SU-DHL-6 (cell line): Measurements from ENCODE around the gene SULF2.

Source experiments
- H2AFZ ChIP-seq: fragments of 200-600 bp; sonication (generic); 2 replicates; pipeline ENCODE4 v1.6.1; 2014; ENCODE audit warnings: low read depth, mild to moderate bottlenecking, moderate library complexity, mixed read lengths, antibody characterized with exemption, low read length; ENCODE audit not compliant: severe bottlenecking
- H3F3A ChIP-seq: fragments of 200-600 bp; shearing (Covaris generic); 2 replicates; pipeline ENCODE4 v1.6.0; 2016; ENCODE audit warnings: antibody characterized with exemption, mild to moderate bottlenecking; ENCODE audit not compliant: insufficient read depth
- H3K27ac ChIP-seq: fragments of 200-600 bp; sonication (generic); 2 replicates; pipeline ENCODE4 v1.5.1; 2016; ENCODE audit warnings: low read depth, mild to moderate bottlenecking, low read length, moderate library complexity, mixed read lengths
- H3K27me3 ChIP-seq: fragments of 200-600 bp; sonication (generic), shearing (Covaris generic); 2 replicates; pipeline ENCODE4 v1.6.0; 2014; ENCODE audit warnings: mild to moderate bottlenecking, low read length
- H3K36me3 ChIP-seq: fragments of 200-600 bp; sonication (generic); 2 replicates; pipeline ENCODE4 v1.6.1; 2014; ENCODE audit warnings: mild to moderate bottlenecking, low read length, mixed read lengths
- H3K4me2 ChIP-seq: fragments of 300-600, 200-600 bp; shearing (Covaris generic), sonication (generic); 2 replicates; pipeline ENCODE4 v1.6.0; 2014; ENCODE audit warnings: low read length, low read depth, mild to moderate bottlenecking; ENCODE audit not compliant: poor library complexity, severe bottlenecking
- H3K4me3 ChIP-seq: fragments of 200-600 bp; sonication (generic); 2 replicates; pipeline ENCODE4 v1.5.1; 2014; ENCODE audit warnings: antibody characterized with exemption, low read length, mild to moderate bottlenecking, mixed read lengths; ENCODE audit not compliant: insufficient read depth, poor library complexity, severe bottlenecking
- H3K79me2 ChIP-seq: fragments of 200-600 bp; sonication (generic); 2 replicates; pipeline ENCODE4 v1.6.1; 2014; ENCODE audit warnings: mild to moderate bottlenecking, low read length, moderate library complexity; ENCODE audit not compliant: insufficient read depth
- H3K9ac ChIP-seq: fragments of 200-600 bp; sonication (generic); 2 replicates; pipeline ENCODE4 v1.7.0; 2014; ENCODE audit warnings: mild to moderate bottlenecking, low read length
- H3K9me2 ChIP-seq: fragments of 200-600 bp; sonication (generic); replicated peaks from 2 replicates; pipeline ENCODE4 v1.6.1; 2014; ENCODE audit warnings: low read length; ENCODE audit not compliant: insufficient read depth
- H3K9me3 ChIP-seq: fragments of 200-600 bp; sonication (generic); 2 replicates; pipeline ENCODE4 v1.6.1; 2014; ENCODE audit warnings: low read length, mixed read lengths; ENCODE audit not compliant: insufficient read depth
- H4K20me1 ChIP-seq: fragments of 200-600 bp; sonication (generic); 2 replicates; pipeline ENCODE4 v1.6.1; 2014; ENCODE audit warnings: low read depth, mild to moderate bottlenecking, antibody characterized with exemption, low read length, moderate library complexity, mixed read lengths
- CTCF ChIP-seq: fragments of 200-600 bp; sonication (generic); IDR thresholded peaks from one replicate; pipeline ENCODE4 v1.5.1; 2017; ENCODE audit warnings: antibody characterized with exemption, mild to moderate bottlenecking, low read length, moderate library complexity; ENCODE audit not compliant: insufficient read depth, poor library complexity, severe bottlenecking
- EZH2phosphoT487 ChIP-seq: fragments of 200-600 bp; sonication (generic), shearing (Covaris generic); conservative IDR thresholded peaks from 2 replicates; pipeline ENCODE4 v1.6.1; 2018; ENCODE audit warnings: mild to moderate bottlenecking, antibody characterized with exemption, low read length, moderate library complexity, mixed read lengths

SULF2 gene

GRCh38 chr20:47727170-47727880 lies 58.0 kb downstream of the SULF2 start:
- Histone ChIP-seq H3K4me2 (peak overlapping the region; percentile 47), H3F3A (no peaks in the 10 kb centered on the region), H3K9me2 (no peaks in the 10 kb centered on the region), H3K9ac (peak overlapping the region; percentile 29; the same call in 1 of the 2 replicates), H4K20me1 (no peaks in the 10 kb centered on the region), H3K79me2 (no peaks in the 10 kb centered on the region), H3K36me3 (no peaks in the 10 kb centered on the region), H3K27ac (peak overlapping the region; percentile 64), H3K27me3 (no peaks in the 10 kb centered on the region), H3K9me3 (no peaks in the 10 kb centered on the region), H2AFZ (peak overlapping the region; percentile 59), H3K4me3 (no peak overlapping the region)
- TF ChIP-seq CTCF (no peak), EZH2phosphoT487 (no peak)

GRCh38 chr20:47726632-47727031 lies 58.6 kb downstream of the SULF2 start:
- no peaks in the 10 kb centered on the region for H3K79me2 ChIP-seq
- H3K4me2 ChIP-seq, result no peak overlapping the region
- H3K9me2 ChIP-seq, result no peaks in the 10 kb centered on the region
- H3K9me3 ChIP-seq, result no peaks in the 10 kb centered on the region
- H3K27ac ChIP-seq, result no peak overlapping the region
- H3K9ac ChIP-seq, result no peak overlapping the region
- no peak overlapping the region for H3K4me3 ChIP-seq
- H4K20me1 ChIP-seq, result no peaks in the 10 kb centered on the region
- TF ChIP-seq EZH2phosphoT487, result no peak
- TF ChIP-seq CTCF, result no peak
- no peaks in the 10 kb centered on the region for H3K36me3 ChIP-seq
- H3K27me3 ChIP-seq, result no peaks in the 10 kb centered on the region
- no peak overlapping the region for H2AFZ ChIP-seq
- H3F3A ChIP-seq, result no peaks in the 10 kb centered on the region

GRCh38 chr20:47725248-47725973 lies 59.9 kb downstream of the SULF2 start:
- Histone ChIP-seq H3K36me3 (no peaks in the 10 kb centered on the region), H3K27me3 (no peaks in the 10 kb centered on the region), H3K79me2 (no peaks in the 10 kb centered on the region), H3F3A (no peaks in the 10 kb centered on the region), H3K9me3 (no peaks in the 10 kb centered on the region), H3K4me2 (peak overlapping the region; percentile 14), H3K27ac (no peak overlapping the region), H3K9ac (no peak overlapping the region), H3K9me2 (no peaks in the 10 kb centered on the region), H2AFZ (peak overlapping the region; percentile 55), H3K4me3 (no peak overlapping the region), H4K20me1 (no peaks in the 10 kb centered on the region)
- TF ChIP-seq CTCF (peak; percentile 80), EZH2phosphoT487 (no peak)
